Activated B cell treated with CpG ODN at 0.5 μM for 24 hours (primary cell): ENCODE data around the gene SPIB. TPM values are rescaled to one million over a fixed set of nuclear protein-coding genes. Genes with fewer than 3 reads are reported as not detected.

Experiments
- ATAC-seq: fragments of 200-7000 bp; cut with Tn5 transposase; one replicate; pipeline ENCODE4 v1.10.0; 2021; ENCODE audit warnings: low read depth, mild to moderate bottlenecking, moderate library complexity
- CTCF ChIA-PET: fragments of 350-600 bp; sonication (Branson Sonifier 250); formaldehyde crosslinking; loops from one replicate; lab custom pipeline; 2021; ENCODE audit warnings: antibody characterized with exemption; lab: Charles Lee
- POLR2A ChIA-PET: fragments of 350-600 bp; sonication (Branson Sonifier 250); formaldehyde crosslinking; loops from one replicate; lab custom pipeline; 2021; ENCODE audit warnings: antibody characterized with exemption; lab: Charles Lee
- DNase-seq: peaks from one replicate; pipeline ENCODE4 v3.0.0; 2022
- H3K27ac Mint-ChIP-seq: one replicate; pipeline ENCODE4 v1.8.0; 2020; ENCODE audit warnings: mixed read lengths
- H3K27me3 Mint-ChIP-seq: one replicate; pipeline ENCODE4 v1.8.0; 2021; ENCODE audit warnings: mixed read lengths
- H3K36me3 Mint-ChIP-seq: one replicate; pipeline ENCODE4 v1.8.0; 2021; ENCODE audit warnings: low read depth, mixed read lengths
- H3K4me1 Mint-ChIP-seq: one replicate; pipeline ENCODE4 v1.8.0; 2021; ENCODE audit warnings: mixed read lengths
- H3K4me3 Mint-ChIP-seq: one replicate; pipeline ENCODE4 v1.8.0; 2020; ENCODE audit warnings: mild to moderate bottlenecking, mixed read lengths
- H3K9me3 Mint-ChIP-seq: one replicate; pipeline ENCODE4 v1.8.0; 2020; ENCODE audit warnings: mixed read lengths
- CTCF ChIP-seq: fragments of 200-600 bp; IDR thresholded peaks from one replicate; pipeline ENCODE4 v1.8.0; 2022; ENCODE audit warnings: antibody characterized with exemption, mild to moderate bottlenecking
- intact Hi-C: fragments of 100-400 bp; cut with micrococcal nuclease; formaldehyde crosslinking; loops from one replicate; pipeline ENCODE4 v1.15.1; 2024
- total RNA-seq: library from RNA; stranded (reverse); gene quantifications from 2 replicates; pipeline ENCODE4 v1.2.3, GENCODE V29; 2022

Gene SPIB
- 280 and 324 TPM in 2 replicates for total RNA-seq

- Mint-ChIP-seq H3K9me3 (no peaks in the 10 kb centered on the region), H3K4me1 (peaks cover 71% of the 10 kb centered on the region), H3K27me3 (no peaks in the 10 kb centered on the region), H3K36me3 (peaks cover 45% of the 10 kb centered on the region), H3K27ac (peak within 1 kb of the TSS; percentile 97), H3K4me3 (peak within 1 kb of the TSS; percentile 95)
- POLR2A ChIA-PET, result interaction anchor here (0.5 to 8.4 kb wide), 20 partner anchors 11 to 530 kb away, joined by 3 to 282 read pairs (median 8); partner anchors contain the start of genes JOSD2, KCNC3, MYBPC2 and NR1H2
- peak; percentile 40 for ATAC-seq
- intact Hi-C loops, result loop anchor here (1.0 kb wide), 1 partner anchor 13 kb away; no protein-coding TSS in a partner anchor
- TF ChIP-seq CTCF, result no peak
- CTCF ChIA-PET, result interaction anchor here (0.8 to 1.1 kb wide), 2 partner anchors 42 to 61 kb away, joined by 4 read pairs; no protein-coding TSS in a partner anchor
- DNase-seq, result peak; percentile 77
Measured at GRCh38 chr19:50418176-50419021, at the start of gene SPIB. Gene SPIB (plus strand): TSS chr19:50418938. CDS start chr19:50418963, 25 bp downstream.

GRCh38 chr19:50371914-50372475 lies 46.7 kb upstream of the SPIB start:
- CTCF ChIA-PET, result no interaction called here
- no peak for TF ChIP-seq CTCF
- Mint-ChIP-seq H3K27me3 (no peaks in the 10 kb centered on the region), H3K4me3 (no peak overlapping the region), H3K27ac (no peak overlapping the region), H3K9me3 (no peaks in the 10 kb centered on the region), H3K4me1 (peaks cover 26% of the 10 kb centered on the region), H3K36me3 (peaks cover 5% of the 10 kb centered on the region)
- DNase-seq, result no peak
- no peak for ATAC-seq
- POLR2A ChIA-PET, result no interaction called here
- intact Hi-C loops, result no loop called here

- Mint-ChIP-seq H3K36me3 (peaks cover 47% of the 10 kb centered on the region), H3K4me1 (peaks cover 14% of the 10 kb centered on the region), H3K4me3 (peak within 1 kb of the TSS; percentile 99), H3K9me3 (no peaks in the 10 kb centered on the region), H3K27ac (peak within 1 kb of the TSS; percentile 99), H3K27me3 (no peaks in the 10 kb centered on the region)
- intact Hi-C loops, result loop anchor here (1.0 to 5.0 kb wide), 9 partner anchors 8 to 500 kb away; partner anchors contain the start of genes AKT1S1, JOSD2, KCNC3 and POLD1
- ChIA-PET POLR2A (interaction anchor here (0.7 to 3.3 kb wide), 19 partner anchors 9 to 443 kb away, joined by 3 to 27 read pairs (median 6); partner anchors contain the start of genes EMC10, GARIN5A, JOSD2 and KCNC3), CTCF (interaction anchor here (0.6 to 1.2 kb wide), 4 partner anchors 19 to 86 kb away, joined by 3 to 5 read pairs (median 4); no protein-coding TSS in a partner anchor)
- no peak for TF ChIP-seq CTCF
- ATAC-seq (peak; percentile 88), DNase-seq (peak; percentile 90)
Measured at GRCh38 chr19:50376166-50377050, 42.3 kb upstream of the SPIB start, which contains the start of gene NR1H2. Gene NR1H2 (plus strand): TSS chr19:50376457. CDS start chr19:50377606, 1,149 bp downstream.

GRCh38 chr19:50377051-50377461 lies 41.7 kb upstream of the SPIB start:
- intact Hi-C loops, result loop anchor here (2.0 to 5.0 kb wide), 3 partner anchors 35 to 500 kb away; partner anchors contain the start of genes AKT1S1 and TBC1D17
- peaks cover 14% of the 10 kb centered on the region for H3K4me1 Mint-ChIP-seq
- TF ChIP-seq CTCF, result no peak
- no peaks in the 10 kb centered on the region for H3K27me3 Mint-ChIP-seq
- H3K27ac Mint-ChIP-seq, result peak overlapping the region; percentile 78
- CTCF ChIA-PET, result no interaction called here
- POLR2A ChIA-PET, result interaction anchor here (1.6 to 3.3 kb wide), 4 partner anchors 8 to 134 kb away, joined by 6 to 20 read pairs (median 14); partner anchors contain the start of genes JOSD2, POLD1 and SPIB
- H3K9me3 Mint-ChIP-seq, result no peaks in the 10 kb centered on the region
- ATAC-seq (peak; percentile 13), DNase-seq (no peak)
- H3K36me3 Mint-ChIP-seq, result peaks cover 54% of the 10 kb centered on the region
- H3K4me3 Mint-ChIP-seq, result peak overlapping the region; percentile 99
